ENCODE results near the gene TSPAN16.
A peak's percentile ranks its signal among the peaks of the same experiment; 100 is the strongest.
"Not testable (repeated sequence)": the region's sequence is repeated elsewhere in the genome, so short reads cannot be mapped to it uniquely, and the experiment has no call there.

TSPAN16 gene

DNA sequence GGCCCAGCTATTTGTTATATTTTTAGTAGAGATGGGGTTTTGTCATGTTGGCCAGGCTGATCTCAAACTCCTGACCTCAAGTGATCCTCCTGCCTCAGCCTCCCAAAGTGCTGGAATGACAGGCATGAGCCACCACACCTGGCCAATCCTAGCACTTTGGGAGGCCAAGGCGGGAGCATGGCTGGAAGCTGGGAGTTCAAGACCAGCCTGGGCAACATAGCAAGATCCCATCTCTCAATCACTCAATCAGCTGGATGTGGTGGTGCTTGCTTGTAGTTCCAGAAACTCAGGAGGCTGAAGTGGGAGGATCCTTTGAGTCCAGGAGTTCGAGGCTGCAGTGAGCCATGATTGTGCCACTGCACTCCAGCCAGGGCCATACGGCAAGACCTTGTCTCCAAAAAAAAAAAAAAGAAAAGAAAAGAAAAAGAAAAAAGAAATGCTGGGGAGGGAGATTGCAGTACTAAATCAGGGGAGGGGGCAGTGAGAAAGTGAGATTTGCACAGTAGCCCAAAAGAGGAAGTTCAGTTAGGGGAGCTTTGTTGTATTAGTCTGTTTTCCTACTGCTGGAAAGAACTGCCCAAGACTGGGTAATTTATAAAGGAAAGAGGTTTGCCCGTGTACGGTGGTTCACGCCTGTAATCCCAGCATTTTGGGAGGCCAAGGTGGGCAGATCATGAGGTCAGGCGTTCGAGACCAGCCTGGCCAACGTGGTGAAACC, 24.5 kb downstream of the TSPAN16 start:
- not testable (repeated sequence) for DNase-seq (ENCODE audit: low read depth)

DNA sequence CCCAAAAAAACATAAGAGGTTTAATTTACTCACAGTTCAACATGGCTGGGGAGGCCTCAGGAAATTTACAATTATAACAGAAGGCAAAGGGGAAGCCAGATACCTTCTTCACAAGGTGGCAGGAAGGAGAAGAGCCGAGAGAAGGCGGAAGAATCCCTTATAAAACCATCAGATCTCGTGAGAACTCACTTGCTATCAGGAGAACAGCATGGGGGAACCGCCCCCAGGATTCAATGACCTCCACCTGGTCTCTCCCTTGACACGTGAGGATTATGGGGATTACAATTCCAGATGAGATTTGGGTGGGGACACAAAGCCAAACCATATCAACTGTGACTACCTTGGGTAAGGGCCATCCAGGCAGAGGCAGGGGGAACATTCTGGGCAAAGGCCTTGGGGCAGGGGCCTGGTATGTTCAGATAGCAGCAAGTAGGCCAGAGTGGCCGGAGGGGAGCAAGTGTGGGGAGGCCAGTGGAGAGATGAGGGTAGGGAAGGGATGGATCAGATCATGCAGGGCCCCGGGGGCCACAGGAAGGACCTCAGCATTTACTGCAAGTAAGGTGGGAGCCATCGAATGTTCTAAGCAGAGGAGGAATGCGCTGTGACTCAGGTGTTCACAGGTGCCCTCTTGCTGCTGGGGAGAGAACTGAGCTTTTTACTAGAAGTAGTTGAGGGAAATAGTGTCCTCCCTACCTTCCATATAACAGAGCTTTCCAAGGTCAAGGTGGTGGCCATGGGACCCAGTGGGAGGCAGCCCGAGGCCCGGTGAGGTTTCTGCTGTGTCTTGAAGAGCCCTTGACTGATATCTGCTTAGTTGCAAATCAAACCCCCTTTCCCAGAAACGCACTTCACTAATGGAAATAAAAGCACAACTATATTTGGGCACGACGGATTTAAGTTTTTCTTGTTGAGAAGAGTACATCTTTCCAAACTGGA, 25.5 kb downstream of the TSPAN16 start:
- DNase-seq (ENCODE audit: low read depth) = no peak

GRCh38 chr19:11322269-11323024, 26.5 kb downstream of the TSPAN16 start:
- DNase-seq (ENCODE audit: low read depth) = no peak

DNA sequence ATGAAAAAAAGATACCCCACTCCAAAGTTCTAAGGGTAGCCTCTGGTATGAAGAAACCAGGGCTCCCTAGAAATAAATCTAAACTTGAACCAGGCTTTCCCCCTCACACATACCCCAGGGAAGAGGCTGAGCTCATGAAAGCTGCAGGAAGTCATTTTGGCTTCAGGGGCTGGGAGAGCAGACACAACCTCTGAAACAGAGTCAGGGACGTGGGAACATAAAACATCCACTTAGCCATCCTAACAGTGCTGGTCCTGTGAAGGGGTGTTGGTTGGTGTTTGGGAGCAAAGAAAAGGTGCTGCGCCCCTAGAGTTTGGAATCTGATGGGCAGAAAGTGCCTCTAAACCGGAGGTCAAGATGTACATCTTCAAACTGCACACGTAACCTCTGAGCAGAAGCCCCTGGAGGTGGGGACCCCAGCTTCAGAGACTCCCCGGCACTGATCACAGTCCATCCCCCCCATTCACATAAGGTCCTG, 27.7 kb downstream of the TSPAN16 start:
- no peak for DNase-seq (ENCODE audit: low read depth)

DNA sequence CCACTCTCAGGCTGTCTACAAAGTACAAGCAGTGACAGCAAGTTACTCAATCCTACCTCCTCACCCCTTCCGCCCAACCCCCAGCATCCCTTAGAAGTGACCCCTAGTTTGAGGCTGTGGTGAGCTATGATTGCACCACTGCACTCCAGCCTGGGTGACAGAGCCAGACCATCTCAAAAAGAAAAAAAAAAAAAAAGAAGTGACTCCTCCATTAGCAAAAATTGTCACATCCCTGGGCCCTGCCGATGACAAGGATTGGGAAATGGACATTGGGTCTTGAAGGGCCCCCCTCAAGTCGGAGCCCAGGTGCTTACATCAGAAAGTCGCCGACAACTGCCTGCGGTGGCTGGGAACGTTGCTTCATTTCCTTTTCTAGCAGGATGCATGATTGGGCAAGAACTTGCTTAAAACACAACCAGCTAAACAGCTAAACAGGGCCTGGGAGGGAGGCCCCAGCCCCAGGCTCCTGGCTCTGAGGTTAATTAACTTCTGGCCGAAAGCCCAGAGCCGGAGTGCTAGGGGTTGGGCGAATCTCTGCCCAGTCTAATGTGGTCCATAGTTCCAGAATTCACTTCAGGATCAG, 28.2 kb downstream of the TSPAN16 start:
- no peak for DNase-seq (ENCODE audit: low read depth)

DNA sequence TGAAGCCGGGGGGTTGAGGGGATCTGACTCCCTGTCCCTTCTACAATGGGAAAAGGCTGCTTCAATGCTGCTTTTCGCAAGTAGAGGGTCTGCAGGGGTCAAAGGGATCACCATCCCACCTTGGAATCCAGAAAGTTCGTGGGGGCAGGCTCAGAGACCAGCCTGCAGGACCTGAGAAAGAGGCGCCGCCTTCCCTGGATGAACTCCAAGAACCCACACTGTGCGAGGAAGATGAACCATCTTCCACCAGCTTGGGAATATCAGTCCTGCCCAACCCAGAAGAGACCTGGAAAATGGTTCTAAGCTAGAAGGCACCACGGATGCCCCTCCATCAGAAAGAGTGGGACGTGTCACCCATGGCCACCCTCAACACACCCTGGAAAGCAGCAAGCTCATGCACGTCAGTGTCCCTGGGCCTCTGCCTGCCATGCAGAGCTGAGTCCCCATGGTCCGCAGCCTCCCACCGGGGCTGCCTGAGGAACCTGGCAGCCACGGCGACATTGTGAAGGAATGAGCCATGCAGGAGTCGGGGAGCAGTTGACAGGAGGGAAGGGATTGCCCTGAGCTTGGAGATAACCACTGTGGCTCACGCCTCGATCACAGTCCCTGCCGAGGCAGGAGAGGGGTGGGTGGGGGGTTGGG, 28.9 kb downstream of the TSPAN16 start:
- DNase-seq (ENCODE audit: low read depth) = no peak

- DNase-seq (ENCODE audit: low read depth) = no peak
These were observed 29.6 kb downstream of the TSPAN16 start for GRCh38 chr19:11325544-11325943.

- no peak for DNase-seq (ENCODE audit: low read depth)
These were observed 34.2 kb downstream of the TSPAN16 start for GRCh38 chr19:11330127-11330526.

GRCh38 chr19:11331502-11331901, 35.5 kb downstream of the TSPAN16 start:
- no peak for DNase-seq (ENCODE audit: low read depth)

- DNase-seq (ENCODE audit: low read depth) = no peak
These were observed 36.9 kb downstream of the TSPAN16 start for GRCh38 chr19:11332822-11333221.

GRCh38 chr19:11333838-11334237, 37.9 kb downstream of the TSPAN16 start:
- DNase-seq (ENCODE audit: low read depth) = not testable (repeated sequence)

DNA sequence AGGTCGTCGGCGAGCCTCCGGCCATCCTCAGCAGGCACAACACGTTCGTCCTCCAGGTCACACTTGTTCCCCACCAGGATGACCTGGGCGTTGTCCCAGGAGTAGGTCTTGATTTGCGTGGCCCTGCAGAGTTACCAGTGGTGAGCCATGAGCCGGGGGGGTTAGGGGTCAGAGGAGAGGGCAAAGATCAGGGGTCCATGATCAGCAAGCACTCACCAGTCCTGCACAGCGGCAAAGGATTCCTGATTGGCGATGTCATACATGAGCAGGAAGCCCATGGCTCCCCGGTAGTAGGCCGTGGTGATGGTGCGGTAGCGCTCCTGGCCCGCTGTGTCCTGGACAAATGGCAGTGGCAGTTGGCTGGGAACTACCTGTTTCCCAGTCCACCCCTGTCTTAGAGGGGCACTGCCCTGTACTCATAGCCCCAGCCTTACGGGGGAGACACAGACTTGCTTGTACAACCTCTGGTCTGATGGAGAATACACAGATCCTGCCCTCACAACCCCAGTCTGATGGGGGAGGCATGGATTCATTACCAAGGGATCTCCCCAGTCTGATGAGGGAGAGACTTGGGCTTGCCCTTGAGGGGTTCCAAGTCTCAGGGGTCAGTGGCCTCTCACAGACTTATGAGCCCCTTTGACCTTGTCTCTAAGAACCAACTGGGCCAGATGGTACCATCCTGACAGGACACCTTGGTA, 39.6 kb downstream of the TSPAN16 start:
- DNase-seq (ENCODE audit: low read depth) = no peak

- no peak for DNase-seq (ENCODE audit: low read depth)
These were observed 41.1 kb downstream of the TSPAN16 start for GRCh38 chr19:11337080-11337479.

- no peak for DNase-seq (ENCODE audit: low read depth)
These were observed 42.2 kb downstream of the TSPAN16 start for GRCh38 chr19:11338121-11338520.

DNA sequence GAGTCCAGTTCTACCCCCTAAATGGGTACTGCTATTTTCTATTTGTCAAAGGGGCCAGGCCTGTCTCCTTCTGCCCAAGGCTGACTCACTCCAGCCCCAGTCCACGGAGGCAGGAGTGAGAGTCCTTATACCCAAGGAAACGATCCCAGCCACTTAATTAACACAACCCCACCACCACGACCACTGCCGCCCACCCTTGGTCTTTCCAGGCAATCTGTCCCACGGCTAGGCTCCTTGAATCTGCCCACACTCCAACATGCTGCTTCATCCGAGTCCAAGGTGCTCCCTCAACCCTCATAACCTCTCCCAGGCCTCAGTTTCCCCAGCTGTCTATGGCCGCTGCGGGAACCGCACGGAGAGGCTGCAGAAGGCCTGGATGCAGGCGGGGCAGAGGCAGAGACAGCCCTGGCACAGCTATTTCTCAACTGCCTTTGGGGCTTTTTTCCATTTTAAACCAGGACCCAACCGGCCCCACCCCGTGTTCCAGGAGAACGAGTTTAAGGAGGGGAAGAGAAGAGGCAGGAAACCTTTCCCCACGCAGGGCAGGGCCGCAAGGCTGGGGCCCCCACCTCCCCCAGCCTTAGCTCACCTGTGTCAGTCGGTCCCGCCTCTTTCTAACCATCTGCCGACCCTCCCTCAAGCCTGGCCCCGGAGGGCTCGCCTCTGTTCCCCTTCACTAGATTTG, 42.8 kb downstream of the TSPAN16 start:
- DNase-seq (ENCODE audit: low read depth) = no peak

DNA sequence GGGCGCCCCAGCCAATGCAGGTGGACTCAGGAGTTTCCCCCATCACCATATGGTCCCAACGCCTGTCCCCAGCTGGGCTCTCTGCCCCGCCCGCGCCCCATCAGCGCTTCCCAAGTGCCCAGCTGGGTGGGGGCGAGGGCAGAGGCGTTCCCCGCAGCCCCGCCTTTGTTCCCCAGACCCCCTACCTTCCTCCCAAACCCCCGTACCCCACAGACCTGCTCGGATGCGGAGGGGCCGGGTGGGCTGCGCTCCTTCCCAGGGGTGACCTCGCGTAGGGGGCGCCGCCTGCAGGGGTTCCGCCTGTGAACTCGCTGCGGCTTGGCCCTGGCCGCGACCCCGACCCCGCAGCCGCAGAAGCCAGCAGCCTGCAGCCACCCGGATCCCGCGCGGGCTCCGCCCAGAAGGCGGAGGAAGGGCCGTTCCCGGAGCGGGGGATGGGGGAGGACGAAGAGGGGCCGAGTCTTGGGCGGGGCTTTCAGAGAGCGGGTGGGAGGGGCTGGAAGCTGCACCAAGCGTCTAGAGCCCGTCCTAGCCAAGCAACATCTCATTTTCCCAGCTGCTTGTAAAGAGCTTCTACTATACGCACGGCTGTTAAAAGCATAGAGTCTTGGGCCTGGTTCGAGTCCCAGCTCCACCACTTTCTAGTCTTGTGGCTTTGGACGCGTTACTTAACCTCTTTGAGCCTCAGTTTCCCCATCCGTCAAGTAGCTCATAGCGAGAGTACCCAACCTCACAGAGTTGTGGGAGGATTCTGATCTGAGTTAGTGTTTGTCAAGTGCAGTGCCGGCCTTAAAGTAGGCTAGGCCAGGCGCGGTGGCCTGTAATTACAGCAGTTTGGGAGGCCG, 43.5 kb downstream of the TSPAN16 start, which contains the start of gene RAB3D:
Gene RAB3D (minus strand): TSS at position 404 of the 845 bp plus-strand sequence. CDS start 2,258 bp downstream, outside the sequence.
- peak; percentile 58 for DNase-seq (ENCODE audit: low read depth)

GRCh38 chr19:11340099-11340467, 44.1 kb downstream of the TSPAN16 start:
- not testable (repeated sequence) for DNase-seq (ENCODE audit: low read depth)

DNA sequence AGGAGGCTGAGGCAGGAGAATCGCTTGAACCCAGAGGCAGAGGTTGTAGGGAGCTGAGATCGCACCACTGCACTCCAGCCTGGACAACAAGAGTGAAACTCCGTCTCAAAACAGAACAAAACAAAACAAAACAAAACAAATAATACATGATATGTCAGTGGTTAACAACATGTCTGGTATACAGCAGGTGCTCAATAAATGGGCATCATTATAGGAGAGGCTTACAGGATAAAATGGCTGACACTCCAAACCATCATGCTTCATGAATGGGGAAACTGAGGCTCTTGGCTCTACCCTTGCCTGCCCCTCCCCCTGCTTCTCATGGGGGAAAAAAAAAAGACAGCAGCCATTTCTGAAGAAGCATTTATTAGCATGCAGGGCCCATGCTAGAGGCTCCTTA, 46.5 kb downstream of the TSPAN16 start:
- DNase-seq (ENCODE audit: low read depth) = no peak
